ENCODE results near the gene DENND2C.

Gene DENND2C

GRCh38 chr1:114627107-114627506 is 42.7 kb downstream of the DENND2C start:
- H3K27ac ChIP-seq = no peak overlapping the region
- TF ChIP-seq CTCF (conservative IDR thresholded peaks at IDR 0.05) (no peak), ZFX (IDR thresholded peaks at IDR 0.05) (no peak)

DNA sequence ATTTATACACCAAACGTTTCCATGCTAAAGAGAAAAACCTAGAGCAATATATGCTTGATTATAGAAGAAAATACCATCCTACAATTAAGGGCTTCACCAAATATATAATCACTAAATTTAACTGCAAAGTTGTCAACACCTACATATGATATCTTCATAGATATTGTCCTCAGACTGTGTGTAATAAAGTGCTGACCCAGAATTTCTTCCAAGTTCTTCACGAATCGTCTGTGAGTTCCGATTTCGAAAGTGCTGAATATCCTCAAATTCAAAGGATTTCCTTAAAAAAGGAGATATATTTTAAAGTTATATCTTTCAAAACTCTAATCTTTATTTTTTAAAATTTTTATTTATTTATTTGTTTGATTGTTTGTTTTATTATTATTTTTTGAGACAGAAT is 46.5 kb downstream of the DENND2C start:
- TF ChIP-seq ZFX (IDR thresholded peaks at IDR 0.05) (no peak), CTCF (conservative IDR thresholded peaks at IDR 0.05) (no peak)
- no peak overlapping the region for H3K27ac ChIP-seq

DNA sequence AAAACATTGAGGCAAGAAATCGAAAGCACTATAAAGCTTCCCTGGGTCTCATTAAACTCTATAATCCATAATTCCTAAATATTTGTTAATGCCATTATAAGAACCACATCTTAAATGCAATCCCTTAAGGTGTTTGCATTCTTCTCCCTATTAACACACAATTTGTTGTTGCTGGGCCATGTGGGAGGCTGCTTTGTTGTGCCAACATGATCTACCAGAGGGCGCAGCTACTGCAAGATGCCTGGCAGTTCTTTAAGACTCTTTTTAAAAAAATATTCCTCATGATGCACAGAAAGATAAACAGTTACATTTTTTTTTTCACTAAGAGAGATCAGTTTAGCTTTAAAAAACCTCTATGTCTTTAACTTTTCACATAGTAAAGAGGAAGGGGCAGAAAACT is 49.4 kb downstream of the DENND2C start:
- TF ChIP-seq ZFX (IDR thresholded peaks at IDR 0.05) (no peak), CTCF (conservative IDR thresholded peaks at IDR 0.05) (peak; percentile 19)
- H3K27ac ChIP-seq = no peak overlapping the region

DNA sequence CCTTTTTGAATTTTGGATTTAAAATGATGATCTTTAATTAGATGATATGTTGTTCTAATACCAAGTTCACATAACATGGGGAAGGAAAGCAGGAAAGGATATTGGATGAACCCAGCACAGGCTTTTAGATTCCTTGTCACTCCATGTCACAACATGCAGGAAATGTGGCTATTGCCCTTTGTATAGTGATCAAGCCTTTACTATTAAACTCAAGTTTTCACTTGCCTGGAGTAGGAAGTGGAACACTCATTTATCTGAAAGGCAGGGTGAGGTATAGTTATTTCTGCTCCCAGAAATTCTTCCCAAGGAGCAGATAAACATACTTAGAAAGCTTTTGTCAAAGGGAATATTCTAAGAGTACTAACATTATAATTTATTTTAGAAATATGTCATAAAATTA is 51.2 kb downstream of the DENND2C start:
- TF ChIP-seq ZFX (IDR thresholded peaks at IDR 0.05) (no peak), CTCF (conservative IDR thresholded peaks at IDR 0.05) (no peak)
- H3K27ac ChIP-seq = no peak overlapping the region

GRCh38 chr1:114610546-114611245 is 59.2 kb downstream of the DENND2C start:
- no peak overlapping the region for H3K27ac ChIP-seq
- no peak for TF ChIP-seq ZFX (IDR thresholded peaks at IDR 0.05)
- TF ChIP-seq CTCF (conservative IDR thresholded peaks at IDR 0.05) = no peak

DNA sequence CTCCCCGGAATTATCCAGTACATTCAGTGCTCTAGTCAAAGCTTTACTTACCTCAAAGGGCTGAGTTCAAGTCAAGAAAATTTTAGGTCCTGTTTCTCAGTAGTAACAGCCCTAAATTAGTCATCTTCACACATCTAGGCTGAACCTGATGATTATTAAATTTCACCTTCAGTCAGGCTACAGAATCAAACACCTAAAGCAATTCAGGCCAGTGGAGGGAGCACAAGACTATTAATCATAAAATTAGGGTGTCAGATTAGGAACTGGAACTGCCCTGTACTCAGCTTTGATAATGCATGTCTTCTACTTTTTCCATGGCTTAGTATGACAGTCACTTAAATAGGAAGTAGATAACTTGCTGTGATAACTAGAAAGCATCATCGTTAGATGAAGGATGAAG is 60.0 kb downstream of the DENND2C start:
- no peak overlapping the region for H3K27ac ChIP-seq
- TF ChIP-seq ZFX (IDR thresholded peaks at IDR 0.05) (no peak), CTCF (conservative IDR thresholded peaks at IDR 0.05) (no peak)

DNA sequence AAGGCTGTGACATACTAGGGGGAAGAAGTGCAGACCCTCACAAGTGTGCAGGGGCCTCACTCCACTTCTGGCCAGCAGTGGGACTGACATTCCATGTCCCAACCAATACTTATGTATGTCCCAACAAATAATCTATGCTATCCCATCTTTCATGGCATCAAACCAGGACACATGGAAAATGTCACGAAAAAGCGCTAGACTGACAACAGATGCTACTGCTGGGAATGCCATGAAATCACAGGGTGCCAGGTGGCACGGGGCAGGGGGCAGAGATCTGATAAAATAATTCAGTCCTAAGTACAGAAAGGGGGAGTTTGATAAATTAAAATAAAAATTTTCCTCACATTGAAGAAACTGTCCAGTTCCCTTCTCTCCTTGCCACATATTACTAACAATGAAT is 60.8 kb downstream of the DENND2C start:
- no peak overlapping the region for H3K27ac ChIP-seq
- TF ChIP-seq ZFX (IDR thresholded peaks at IDR 0.05) = no peak
- no peak for TF ChIP-seq CTCF (conservative IDR thresholded peaks at IDR 0.05)

Data from C4-2B (cell line).